Effector memory CD8-positive, alpha-beta T cell (primary cell): Measurements from ENCODE around the gene CDKAL1.

Source experiments
- ATAC-seq: fragments of 150-1000 bp; cut with Tn5 transposase; replicated peaks from 2 replicates; pipeline ENCODE4 v1.10.0; 2021; ENCODE audit warnings: mild to moderate bottlenecking, moderate library complexity
- DNase-seq, 3 experiments: peaks; one replicate each; pipeline ENCODE4 v3.0.0; 2021
- H3K27ac Mint-ChIP-seq, 2 donors: one replicate each; pipeline ENCODE4 v1.8.0; 2022; ENCODE audit warnings: mild to moderate bottlenecking in 2 of 2, mixed read lengths in 2 of 2, moderate library complexity in 2 of 2
- H3K27me3 Mint-ChIP-seq, 2 donors: one replicate each; pipeline ENCODE4 v1.8.0; 2022; ENCODE audit warnings: mixed read lengths in 2 of 2
- H3K36me3 Mint-ChIP-seq: one replicate; pipeline ENCODE4 v1.8.0; 2022; ENCODE audit warnings: mild to moderate bottlenecking, moderate library complexity, mixed read lengths; ENCODE audit not compliant: insufficient read depth
- H3K4me1 Mint-ChIP-seq, 2 donors: one replicate each; pipeline ENCODE4 v1.8.0; 2022; ENCODE audit warnings: low read depth in 2 of 2, mixed read lengths in 2 of 2
- H3K4me3 Mint-ChIP-seq, 2 donors: one replicate each; pipeline ENCODE4 v1.8.0; 2022; ENCODE audit warnings: mild to moderate bottlenecking in 2 of 2, mixed read lengths in 2 of 2, moderate library complexity in 2 of 2
- H3K9me3 Mint-ChIP-seq, 2 donors: one replicate each; pipeline ENCODE4 v1.8.0; 2022; ENCODE audit warnings: mixed read lengths in 2 of 2

Gene CDKAL1

GRCh38 chr6:20778912-20779311 lies 244.7 kb downstream of the CDKAL1 start:
- Mint-ChIP-seq H3K9me3 (no peaks in the 10 kb centered on the region), H3K36me3 (peaks cover 15% of the 10 kb centered on the region)

DNA sequence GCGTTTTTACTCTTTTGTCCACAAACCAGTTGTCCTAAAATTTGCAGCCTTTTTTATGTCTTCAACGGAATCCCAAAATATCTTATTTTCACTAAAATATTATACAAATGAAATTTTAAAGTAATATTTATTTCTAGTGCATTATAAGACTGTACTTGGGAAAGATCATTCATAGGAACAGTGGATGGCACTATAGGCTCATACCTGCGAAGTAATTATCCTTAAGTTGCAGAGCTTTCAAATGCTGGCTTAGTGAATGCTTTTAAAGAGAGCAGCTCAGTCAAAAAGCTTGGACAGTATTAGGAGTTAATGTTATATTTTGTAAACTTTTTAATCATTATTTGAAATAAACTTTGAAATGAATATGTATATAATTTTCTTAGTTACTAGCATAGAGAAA lies 254.9 kb downstream of the CDKAL1 start:
- peaks cover 3% of the 10 kb centered on the region for H3K36me3 Mint-ChIP-seq

More at GRCh38 chr6:20778912-20779311, 244.7 kb downstream of the CDKAL1 start:
- ATAC-seq: no peak
- no peak for DNase-seq
- Mint-ChIP-seq H3K27ac (no peak overlapping the region), H3K4me1 (peaks cover 0 to 3% of the 10 kb centered on the region in 2 donors), H3K4me3 (no peak overlapping the region), H3K27me3 (no peaks in the 10 kb centered on the region)

GRCh38 chr6:20790032-20790791 lies 256.0 kb downstream of the CDKAL1 start:
- DNase-seq: no peak
- H3K4me3 Mint-ChIP-seq: no peak overlapping the region
- H3K36me3 Mint-ChIP-seq: no peaks in the 10 kb centered on the region
- no peaks in the 10 kb centered on the region for H3K9me3 Mint-ChIP-seq
- H3K27ac Mint-ChIP-seq: peak overlapping the region in 1 of 2 donors; percentile 66
- no peaks in the 10 kb centered on the region for H3K27me3 Mint-ChIP-seq
- ATAC-seq: no peak
- no peaks in the 10 kb centered on the region for H3K4me1 Mint-ChIP-seq

More for the DNA sequence above, 254.9 kb downstream of the CDKAL1 start:
- Mint-ChIP-seq H3K9me3 (no peaks in the 10 kb centered on the region), H3K27me3 (no peaks in the 10 kb centered on the region), H3K4me3 (no peak overlapping the region), H3K4me1 (no peaks in the 10 kb centered on the region), H3K27ac (no peak overlapping the region)
- no peak for ATAC-seq
- no peak for DNase-seq

DNA sequence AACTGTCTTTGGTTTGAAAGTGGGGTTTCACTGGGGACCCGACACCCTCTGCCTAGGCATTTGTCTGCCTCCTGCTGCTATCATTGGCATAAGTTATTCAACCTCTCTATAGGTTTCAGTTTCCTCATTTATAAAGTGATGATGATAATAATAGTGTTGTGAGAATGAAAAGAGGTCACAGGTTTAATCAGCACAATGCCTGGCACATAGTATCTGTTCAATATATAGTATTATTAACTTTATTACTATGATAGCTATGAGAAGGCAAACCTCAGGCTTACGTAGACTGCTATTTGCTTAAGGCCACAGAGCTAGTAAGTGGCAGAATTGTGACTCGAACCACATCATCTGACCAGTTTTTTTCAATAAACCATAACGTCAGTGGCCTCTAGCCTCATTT lies 256.8 kb downstream of the CDKAL1 start:
- ATAC-seq: no peak
- no peak for DNase-seq
- Mint-ChIP-seq H3K36me3 (no peaks in the 10 kb centered on the region), H3K27me3 (no peaks in the 10 kb centered on the region), H3K4me3 (no peak overlapping the region), H3K9me3 (no peaks in the 10 kb centered on the region), H3K27ac (peak overlapping the region in 1 of 2 donors; percentile 66), H3K4me1 (no peaks in the 10 kb centered on the region)

- no peak overlapping the region for H3K4me3 Mint-ChIP-seq
- ATAC-seq: no peak
- H3K27me3 Mint-ChIP-seq: no peaks in the 10 kb centered on the region
- H3K4me1 Mint-ChIP-seq: no peaks in the 10 kb centered on the region
- no peak overlapping the region for H3K27ac Mint-ChIP-seq
- H3K9me3 Mint-ChIP-seq: no peaks in the 10 kb centered on the region
- no peak for DNase-seq
- no peaks in the 10 kb centered on the region for H3K36me3 Mint-ChIP-seq
Measured at GRCh38 chr6:20791944-20792343, 257.7 kb downstream of the CDKAL1 start.

DNA sequence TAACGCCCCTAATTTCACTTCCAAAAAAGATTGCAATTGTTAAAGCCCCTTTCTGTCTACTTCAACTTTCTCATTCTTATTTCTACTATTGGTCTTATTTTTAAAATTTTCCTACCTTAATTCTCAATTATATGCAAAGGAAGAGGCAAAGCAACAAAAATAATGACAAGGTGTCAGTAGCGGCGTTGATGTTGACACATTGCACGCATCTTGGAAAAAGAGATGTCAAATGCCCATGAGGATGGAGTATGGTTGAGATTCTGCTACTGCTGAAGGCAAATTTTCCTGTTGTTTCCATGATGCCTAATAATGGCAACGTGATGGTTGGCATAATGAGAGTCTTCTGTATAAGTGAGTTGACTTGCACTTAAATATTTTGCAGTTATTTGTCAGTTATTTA lies 258.9 kb downstream of the CDKAL1 start:
- H3K4me1 Mint-ChIP-seq: no peaks in the 10 kb centered on the region
- H3K27me3 Mint-ChIP-seq: no peaks in the 10 kb centered on the region
- peaks cover 3% of the 10 kb centered on the region for H3K36me3 Mint-ChIP-seq
- H3K9me3 Mint-ChIP-seq: no peaks in the 10 kb centered on the region
- ATAC-seq (no peak), DNase-seq (no peak)
- no peak overlapping the region for H3K4me3 Mint-ChIP-seq
- H3K27ac Mint-ChIP-seq: no peak overlapping the region

- ATAC-seq (no peak), DNase-seq (no peak)
- Mint-ChIP-seq H3K27me3 (no peaks in the 10 kb centered on the region), H3K27ac (no peak overlapping the region), H3K9me3 (no peaks in the 10 kb centered on the region), H3K4me3 (no peak overlapping the region), H3K36me3 (peaks cover 3% of the 10 kb centered on the region), H3K4me1 (no peaks in the 10 kb centered on the region)
Measured at GRCh38 chr6:20797597-20797996, 263.3 kb downstream of the CDKAL1 start.

DNA sequence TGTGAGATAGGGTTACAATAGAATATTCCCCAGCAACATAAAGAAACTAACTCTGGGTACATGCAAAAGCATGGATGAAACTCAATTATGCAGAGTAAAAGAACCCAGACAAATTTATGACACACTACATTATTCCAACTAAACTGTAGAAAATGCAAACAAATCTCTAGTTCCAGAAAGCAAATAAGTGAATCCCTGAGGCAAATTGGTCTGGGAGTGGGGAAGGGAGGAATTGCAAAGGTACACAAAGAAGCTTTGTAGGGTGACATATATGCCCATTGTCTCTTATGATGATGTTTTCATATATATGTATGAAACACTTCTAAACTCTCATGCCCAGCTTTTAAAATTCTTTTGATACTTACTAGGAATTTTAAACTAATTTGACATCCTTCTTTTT lies 266.0 kb downstream of the CDKAL1 start:
- ATAC-seq: no peak
- H3K9me3 Mint-ChIP-seq: no peaks in the 10 kb centered on the region
- peaks cover 3% of the 10 kb centered on the region for H3K36me3 Mint-ChIP-seq
- no peak overlapping the region for H3K27ac Mint-ChIP-seq
- no peaks in the 10 kb centered on the region for H3K27me3 Mint-ChIP-seq
- H3K4me1 Mint-ChIP-seq: no peaks in the 10 kb centered on the region
- no peak overlapping the region for H3K4me3 Mint-ChIP-seq
- no peak for DNase-seq

DNA sequence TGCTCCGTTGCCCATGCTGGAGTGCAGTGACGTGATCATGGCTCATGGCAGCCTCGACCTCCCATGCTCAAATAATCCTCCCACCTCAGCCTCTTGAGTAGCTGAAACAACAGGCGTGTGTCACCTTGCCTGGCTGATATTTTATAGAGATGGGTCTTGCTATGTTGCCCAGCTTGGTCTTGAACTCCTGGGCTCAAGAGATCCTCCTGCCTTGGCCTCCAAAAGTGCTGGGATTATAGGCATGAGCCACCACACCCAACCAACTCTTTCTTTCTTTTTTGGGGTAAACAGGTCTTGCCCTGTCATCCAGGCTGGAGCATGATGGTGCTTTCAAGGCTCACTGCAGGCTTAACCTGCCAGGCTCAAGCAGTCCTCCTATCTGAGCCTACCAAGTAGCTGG lies 266.4 kb downstream of the CDKAL1 start:
- no peak overlapping the region for H3K27ac Mint-ChIP-seq
- H3K27me3 Mint-ChIP-seq: no peaks in the 10 kb centered on the region
- no peak for DNase-seq
- no peak for ATAC-seq
- no peaks in the 10 kb centered on the region for H3K9me3 Mint-ChIP-seq
- no peak overlapping the region for H3K4me3 Mint-ChIP-seq
- no peaks in the 10 kb centered on the region for H3K4me1 Mint-ChIP-seq
- peaks cover 3% of the 10 kb centered on the region for H3K36me3 Mint-ChIP-seq

- no peaks in the 10 kb centered on the region for H3K4me1 Mint-ChIP-seq
- H3K9me3 Mint-ChIP-seq: peaks cover 0 to 2% of the 10 kb centered on the region in 2 donors
- H3K27ac Mint-ChIP-seq: no peak overlapping the region
- ATAC-seq (no peak), DNase-seq (no peak)
- no peaks in the 10 kb centered on the region for H3K27me3 Mint-ChIP-seq
- H3K4me3 Mint-ChIP-seq: no peak overlapping the region
- H3K36me3 Mint-ChIP-seq: peaks cover 3% of the 10 kb centered on the region
Measured at GRCh38 chr6:20801595-20801994, 267.3 kb downstream of the CDKAL1 start.

DNA sequence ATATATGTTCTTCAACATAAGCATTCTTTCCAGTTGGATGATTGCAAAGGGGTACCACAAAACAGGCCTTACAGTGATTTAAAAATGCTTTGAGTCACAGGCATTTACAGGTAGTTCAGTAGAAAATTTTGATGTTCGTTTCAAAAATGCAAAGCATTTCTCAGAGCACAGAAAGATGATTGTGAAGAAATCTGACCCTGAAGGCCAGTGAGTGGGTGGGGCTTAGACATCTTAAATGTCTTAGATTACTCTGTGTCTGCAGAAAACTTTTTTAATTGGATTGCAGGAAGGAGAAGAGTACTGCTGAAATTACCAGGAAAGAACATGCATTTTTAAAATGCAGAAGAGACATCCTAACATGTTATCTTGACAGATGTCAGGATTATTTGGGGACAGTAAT lies 268.3 kb downstream of the CDKAL1 start:
- Mint-ChIP-seq H3K9me3 (peaks cover 0 to 2% of the 10 kb centered on the region in 2 donors), H3K27me3 (no peaks in the 10 kb centered on the region), H3K4me3 (no peak overlapping the region), H3K27ac (no peak overlapping the region), H3K36me3 (no peaks in the 10 kb centered on the region), H3K4me1 (no peaks in the 10 kb centered on the region)
- ATAC-seq: no peak
- no peak for DNase-seq

GRCh38 chr6:20805021-20805420 lies 270.8 kb downstream of the CDKAL1 start:
- DNase-seq (no peak), ATAC-seq (no peak)
- H3K36me3 Mint-ChIP-seq: no peaks in the 10 kb centered on the region
- H3K4me3 Mint-ChIP-seq: no peak overlapping the region
- H3K4me1 Mint-ChIP-seq: no peaks in the 10 kb centered on the region
- H3K27ac Mint-ChIP-seq: no peak overlapping the region
- H3K27me3 Mint-ChIP-seq: no peaks in the 10 kb centered on the region
- H3K9me3 Mint-ChIP-seq: peaks cover 0 to 2% of the 10 kb centered on the region in 2 donors

- no peak for ATAC-seq
- peaks cover 0 to 2% of the 10 kb centered on the region in 2 donors for H3K9me3 Mint-ChIP-seq
- no peak for DNase-seq
- peaks cover 0 to 3% of the 10 kb centered on the region in 2 donors for H3K4me1 Mint-ChIP-seq
- H3K4me3 Mint-ChIP-seq: no peak overlapping the region
- no peak overlapping the region for H3K27ac Mint-ChIP-seq
- H3K27me3 Mint-ChIP-seq: no peaks in the 10 kb centered on the region
- no peaks in the 10 kb centered on the region for H3K36me3 Mint-ChIP-seq
Measured at GRCh38 chr6:20806669-20807068, 272.4 kb downstream of the CDKAL1 start.

- H3K36me3 Mint-ChIP-seq: no peaks in the 10 kb centered on the region
- H3K4me3 Mint-ChIP-seq: no peak overlapping the region
- DNase-seq (no peak), ATAC-seq (no peak)
- no peaks in the 10 kb centered on the region for H3K27me3 Mint-ChIP-seq
- H3K9me3 Mint-ChIP-seq: peaks cover 0 to 2% of the 10 kb centered on the region in 2 donors
- H3K27ac Mint-ChIP-seq: no peak overlapping the region
- peaks cover 0 to 3% of the 10 kb centered on the region in 2 donors for H3K4me1 Mint-ChIP-seq
Measured at GRCh38 chr6:20808439-20808838, 274.2 kb downstream of the CDKAL1 start.
